HG03571 (cell line): ENCODE data around the gene ADAMTS16.

Source experiments
- ATAC-seq: cut with Tn5 transposase; IDR thresholded peaks from one replicate; pipeline ENCODE4 v1.9.1; 2021; ENCODE audit not compliant: unreplicated experiment

Gene ADAMTS16

DNA sequence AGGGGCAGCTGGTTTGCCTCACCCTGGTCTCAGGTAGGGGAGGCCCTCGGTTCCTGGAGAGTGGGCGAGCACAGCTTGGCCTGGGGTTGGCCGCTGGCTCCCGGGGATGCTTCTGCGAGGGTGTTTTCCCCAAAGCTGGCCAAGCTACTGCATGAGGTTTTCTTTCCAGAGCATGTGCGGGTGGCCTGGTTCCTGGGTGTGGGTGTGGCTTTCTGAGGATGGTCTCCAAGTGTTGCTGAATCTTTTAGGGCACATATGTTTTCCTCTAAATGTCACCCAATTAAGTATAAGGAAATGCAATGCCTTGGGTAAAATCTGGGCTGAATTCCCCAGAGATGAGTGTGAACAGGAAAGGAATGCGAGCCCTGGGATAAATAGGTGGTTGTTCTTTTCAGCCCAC is 166.6 kb downstream of the ADAMTS16 start:
- ATAC-seq: no peak

GRCh38 chr5:5308319-5308718 is 168.2 kb downstream of the ADAMTS16 start:
- no peak for ATAC-seq

DNA sequence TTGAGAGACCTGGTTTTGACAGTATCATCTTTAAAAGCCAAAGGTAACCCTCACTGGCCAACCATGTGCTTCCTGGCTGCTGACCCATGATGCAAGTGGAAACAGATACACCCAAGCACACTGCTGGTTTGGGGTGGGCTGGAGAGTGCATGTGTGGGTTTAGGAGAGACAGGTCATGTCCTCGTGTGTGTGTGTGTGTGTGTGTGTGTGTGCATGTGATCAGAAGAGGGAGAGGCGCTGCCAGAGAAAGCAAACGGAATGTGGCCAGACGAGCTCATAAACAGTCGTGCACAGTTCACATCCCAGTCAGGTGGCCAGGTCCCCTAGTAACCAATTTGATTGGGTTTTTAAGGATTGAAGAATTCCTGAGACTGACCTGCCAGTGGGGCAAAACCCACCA is 169.5 kb downstream of the ADAMTS16 start:
- ATAC-seq: no peak

DNA sequence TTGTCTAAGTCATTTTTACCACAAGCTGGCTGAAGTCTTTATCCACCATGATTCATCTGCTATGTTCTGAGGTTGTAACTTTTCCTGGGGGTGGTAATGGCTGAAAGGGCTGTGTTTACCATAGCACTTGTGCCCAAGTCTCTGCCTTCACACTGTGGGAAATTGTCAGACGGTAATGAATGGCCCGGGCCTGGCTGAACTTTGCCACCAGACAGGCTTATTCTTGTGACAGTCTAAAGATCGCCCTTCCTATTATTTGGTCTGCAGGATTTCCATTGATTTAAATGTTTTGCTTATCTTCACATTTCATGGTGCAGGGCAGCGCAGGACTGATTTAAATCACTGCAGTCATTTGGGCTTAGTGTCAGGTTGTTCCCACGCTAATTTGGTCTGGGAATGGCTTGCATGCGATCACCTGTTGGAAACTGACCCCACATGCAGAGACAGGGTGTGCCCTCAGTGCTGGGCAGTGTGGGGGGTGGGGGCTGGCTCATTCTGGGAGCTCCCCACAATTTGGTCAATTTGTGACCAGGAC is 173.0 kb downstream of the ADAMTS16 start:
- no peak for ATAC-seq

GRCh38 chr5:5314166-5314565 is 174.0 kb downstream of the ADAMTS16 start:
- no peak for ATAC-seq

DNA sequence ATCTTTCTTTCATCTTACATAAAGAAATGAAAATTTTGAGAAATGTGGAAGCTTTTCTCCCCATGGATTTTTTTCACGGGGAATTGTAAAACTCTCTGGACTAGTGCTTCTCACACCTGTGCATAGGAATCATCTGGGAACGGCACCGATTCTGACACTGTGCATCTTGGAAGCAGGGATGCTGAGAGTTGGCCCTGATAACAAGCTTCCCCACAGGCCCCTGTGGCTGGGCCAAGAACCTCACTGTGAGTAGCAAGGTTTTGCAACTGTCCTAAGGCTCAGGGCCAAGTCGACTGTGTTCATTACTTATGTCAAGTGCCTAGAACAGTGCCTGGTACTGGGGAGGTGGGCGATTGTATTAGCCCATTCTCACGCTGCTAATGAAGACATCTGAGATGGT is 174.5 kb downstream of the ADAMTS16 start:
- ATAC-seq: no peak

- no peak for ATAC-seq
Measured at GRCh38 chr5:5315068-5315980, 175.2 kb downstream of the ADAMTS16 start.

GRCh38 chr5:5316334-5316733 is 176.2 kb downstream of the ADAMTS16 start:
- no peak for ATAC-seq

- ATAC-seq: no peak
Measured at GRCh38 chr5:5317976-5318375, 177.8 kb downstream of the ADAMTS16 start.

GRCh38 chr5:5318426-5319190 is 178.5 kb downstream of the ADAMTS16 start:
- no peak for ATAC-seq

DNA sequence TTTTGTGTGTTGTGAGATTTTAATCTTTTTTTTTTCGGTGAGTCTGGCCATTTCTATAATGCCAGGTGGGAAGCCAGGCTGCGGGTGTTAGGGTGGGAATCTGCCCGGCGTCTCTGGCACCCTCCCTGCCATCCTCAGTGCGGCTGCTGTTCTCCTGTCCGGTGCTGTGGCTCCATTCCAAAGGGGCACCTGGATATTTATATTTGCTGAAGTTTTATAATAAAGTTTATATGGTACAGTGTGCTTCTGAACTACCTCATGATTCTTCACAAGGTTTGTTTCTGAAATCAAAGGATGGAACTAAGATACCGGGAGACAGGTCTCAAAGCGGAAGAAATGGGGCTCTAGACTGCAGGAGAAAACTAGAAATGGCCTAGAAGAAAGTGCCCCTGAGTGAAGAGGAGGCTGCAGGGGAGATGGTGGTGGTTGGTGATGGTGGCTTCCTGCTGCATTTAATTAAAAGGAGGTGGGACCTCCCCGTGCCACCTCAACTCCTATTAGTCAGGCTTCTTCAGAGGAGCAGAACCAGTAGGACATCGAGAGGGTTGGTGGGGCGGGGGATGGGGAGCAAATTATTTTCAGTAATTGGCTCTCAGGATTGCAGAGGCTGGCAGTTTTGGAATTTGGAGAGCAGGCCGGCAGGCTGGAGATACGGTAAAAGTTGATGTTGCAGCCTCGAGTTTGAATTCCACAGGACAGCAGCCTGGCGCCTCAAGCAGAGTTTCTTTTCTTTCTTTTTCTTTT is 180.1 kb downstream of the ADAMTS16 start:
- ATAC-seq: no peak

DNA sequence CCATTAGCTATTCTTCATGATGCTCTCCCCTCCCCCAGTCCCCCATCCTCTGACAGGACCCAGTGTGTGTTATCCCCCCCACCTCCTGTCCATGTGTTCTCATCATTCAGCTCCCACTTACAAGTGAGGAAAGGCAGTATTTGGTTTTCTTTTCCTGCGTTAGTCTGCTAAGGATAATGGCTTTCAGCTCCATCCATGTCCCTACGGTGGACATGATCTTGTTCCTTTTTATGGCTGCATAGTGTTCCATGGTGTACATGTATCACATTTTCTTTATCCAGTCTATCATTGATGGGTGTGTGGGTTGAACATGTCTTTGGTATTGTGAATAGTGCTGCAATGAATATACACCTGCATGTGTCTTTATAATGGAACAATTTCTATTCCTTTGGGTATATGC is 181.0 kb downstream of the ADAMTS16 start:
- no peak for ATAC-seq

DNA sequence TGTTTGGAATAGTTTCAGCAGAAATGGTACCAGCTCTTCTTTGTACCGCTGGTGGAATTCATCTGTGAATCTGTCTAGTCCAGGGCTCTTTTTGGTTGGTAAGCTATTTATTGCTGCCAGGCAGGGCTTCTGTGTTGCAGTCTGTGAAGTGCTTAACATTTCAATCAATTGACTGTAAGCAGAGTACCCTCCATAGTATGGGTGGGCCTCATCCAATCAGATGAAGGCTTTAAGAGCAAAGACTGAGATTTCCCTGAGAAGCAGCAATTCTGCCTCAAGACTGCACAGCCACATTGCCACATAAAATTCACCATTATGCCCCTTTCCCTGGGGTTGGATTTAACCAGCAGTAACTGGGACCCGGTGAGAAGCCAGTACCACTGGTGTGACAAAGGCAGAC is 183.4 kb downstream of the ADAMTS16 start:
- ATAC-seq: no peak

DNA sequence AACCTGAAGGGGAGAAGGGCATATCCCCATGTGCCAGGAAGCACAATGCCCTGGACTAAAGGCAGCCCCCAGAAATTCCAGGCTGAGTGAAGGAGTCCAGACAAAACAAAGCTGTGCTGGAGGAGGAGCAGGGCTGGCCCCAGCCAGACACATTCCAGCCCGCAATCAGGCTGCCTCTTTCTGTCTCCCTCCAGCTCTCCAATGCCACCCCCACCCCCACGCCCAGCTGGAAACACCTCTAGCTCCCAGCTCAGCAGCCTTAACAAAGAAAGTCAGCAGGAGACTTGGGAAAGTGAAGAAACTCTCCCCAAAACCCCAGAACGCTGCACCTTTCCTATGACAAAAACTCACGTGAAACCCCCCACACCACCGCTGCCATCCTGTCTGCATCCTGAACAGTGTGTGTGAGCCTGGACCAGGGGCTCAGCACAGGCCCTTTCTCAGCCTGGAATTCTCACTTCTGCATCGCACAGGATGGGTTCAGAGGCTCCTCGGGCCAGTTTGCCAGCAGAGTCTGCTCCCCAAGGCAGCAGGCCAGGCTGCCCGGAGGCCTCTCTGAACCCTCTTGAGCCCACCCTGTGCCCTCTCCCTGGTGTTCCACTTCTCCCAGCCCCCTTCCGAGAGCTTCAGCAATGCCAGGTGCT is 186.1 kb downstream of the ADAMTS16 start:
- no peak for ATAC-seq

DNA sequence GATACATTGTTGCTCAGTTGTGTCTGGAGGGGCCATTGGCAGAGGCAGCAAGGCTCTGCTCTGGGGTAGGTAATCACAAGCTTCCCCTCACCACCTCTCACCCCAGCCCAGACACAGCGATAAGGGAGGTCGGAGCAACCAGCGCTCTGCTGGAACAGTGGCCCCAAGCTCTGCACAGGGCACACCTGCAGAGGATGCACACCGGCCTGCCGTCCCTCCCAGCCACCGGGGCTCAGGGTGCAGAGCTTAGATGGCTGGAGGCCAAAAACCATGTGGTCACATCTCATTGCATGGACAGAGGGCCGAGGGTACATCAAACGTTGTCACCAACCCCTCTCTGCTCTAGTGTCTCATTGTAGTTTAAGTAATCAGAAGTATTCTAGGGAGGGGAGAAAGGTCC is 187.0 kb downstream of the ADAMTS16 start:
- no peak for ATAC-seq

GRCh38 chr5:5330728-5331452 is 190.8 kb downstream of the ADAMTS16 start:
- no peak for ATAC-seq

DNA sequence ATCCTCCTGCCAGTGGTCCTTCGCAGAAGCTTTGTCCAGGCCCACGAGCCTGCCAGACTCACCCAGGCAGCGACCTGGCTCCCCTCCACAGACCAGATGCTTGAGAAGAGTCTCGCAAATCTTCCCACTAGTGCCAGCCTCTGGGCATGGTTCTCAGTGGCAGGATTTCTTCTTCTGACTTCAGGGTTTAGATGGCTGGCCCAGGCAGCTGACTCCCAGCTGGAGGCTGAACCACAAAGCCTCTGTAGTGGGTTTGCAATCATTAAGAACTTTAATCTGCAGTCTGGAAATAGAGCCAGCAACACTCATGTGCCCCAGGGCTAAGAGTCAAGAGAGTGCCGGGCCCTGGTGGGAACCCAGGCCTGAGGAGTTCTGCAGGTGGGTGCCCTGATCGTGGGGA is 191.7 kb downstream of the ADAMTS16 start:
- ATAC-seq: no peak

GRCh38 chr5:5332287-5332686 is 192.2 kb downstream of the ADAMTS16 start:
- ATAC-seq: no peak

DNA sequence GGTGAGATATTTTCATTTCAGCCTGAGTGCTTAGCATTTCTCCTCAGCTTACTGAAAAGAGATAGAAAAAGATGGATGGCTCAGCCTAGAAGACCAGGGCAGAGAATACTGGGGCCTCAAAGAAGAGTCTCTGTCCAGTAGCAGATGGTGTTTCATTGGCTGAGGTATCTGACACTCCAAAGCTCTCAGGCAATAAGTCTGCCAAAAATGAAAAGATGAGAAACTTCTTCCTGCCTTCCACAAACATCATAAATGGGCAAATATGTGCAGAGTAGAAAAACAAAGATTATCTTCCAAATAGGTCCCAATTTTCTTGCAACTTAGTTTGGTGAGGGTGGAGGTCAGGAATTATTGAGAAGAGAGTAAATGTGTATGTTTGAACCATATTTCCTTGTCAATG is 195.0 kb downstream of the ADAMTS16 start:
- ATAC-seq: no peak

DNA sequence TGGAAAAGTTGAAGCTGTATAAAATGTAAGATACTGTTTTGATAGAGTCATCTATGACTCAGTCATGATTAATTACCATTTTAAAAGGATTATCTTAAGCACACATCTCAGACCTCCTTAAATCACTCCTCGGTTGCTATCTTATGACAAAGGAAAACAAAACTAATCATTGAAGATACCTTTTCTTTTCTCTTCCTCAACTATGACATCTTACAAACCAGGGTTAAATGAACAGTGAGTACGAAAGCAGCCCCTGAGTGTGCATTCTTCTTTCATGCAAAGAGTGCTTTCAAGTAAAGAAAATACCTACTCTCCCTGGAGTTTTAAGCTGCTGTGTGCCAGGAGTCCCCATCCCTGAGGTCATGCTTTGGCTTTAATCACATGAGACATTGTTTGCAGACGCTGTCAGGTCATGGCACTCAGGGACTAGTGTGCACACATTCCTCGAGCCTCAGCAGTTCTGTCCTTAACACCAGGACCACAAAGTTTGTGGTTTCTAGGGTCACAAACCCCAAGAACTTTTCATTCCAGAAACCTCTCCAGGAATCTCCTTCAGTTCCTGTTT is 195.7 kb downstream of the ADAMTS16 start:
- no peak for ATAC-seq
